Embryonic facial prominence (tissue), 1 donor: ENCODE data around the gene SCYGR1.
"Not testable (repeated sequence)": the region's sequence is repeated elsewhere in the genome, so short reads cannot be mapped to it uniquely, and the experiment has no call there.

Experiments
- DNase-seq: peaks from one replicate; pipeline ENCODE4 v3.0.0-alpha.2; 2016; ENCODE audit errors: extremely low spot score

SCYGR1 gene

GRCh38 chr2:227370791-227371312, 16.9 kb downstream of the SCYGR1 start:
- DNase-seq = no peak

- DNase-seq = no peak
Observed at GRCh38 chr2:227370092-227370491, 17.7 kb downstream of the SCYGR1 start.

GRCh38 chr2:227368574-227368973, 19.2 kb downstream of the SCYGR1 start:
- DNase-seq = no peak

GRCh38 chr2:227367427-227367795, 20.3 kb downstream of the SCYGR1 start:
- DNase-seq = no peak

GRCh38 chr2:227366769-227367426, 20.9 kb downstream of the SCYGR1 start:
- no peak for DNase-seq

- no peak for DNase-seq
Observed at GRCh38 chr2:227365833-227366232, 21.9 kb downstream of the SCYGR1 start.

GRCh38 chr2:227364585-227365263, 23.0 kb downstream of the SCYGR1 start:
- DNase-seq = not testable (repeated sequence)

GRCh38 chr2:227363756-227364155, 24.0 kb downstream of the SCYGR1 start:
- no peak for DNase-seq

GRCh38 chr2:227360351-227360750, 27.4 kb downstream of the SCYGR1 start:
- no peak for DNase-seq

- DNase-seq = no peak
Observed at GRCh38 chr2:227351639-227352038, 36.1 kb downstream of the SCYGR1 start.

- no peak for DNase-seq
Observed at GRCh38 chr2:227349989-227350612, 37.6 kb downstream of the SCYGR1 start.

GRCh38 chr2:227348324-227348723, 39.4 kb downstream of the SCYGR1 start:
- no peak for DNase-seq

- no peak for DNase-seq
Observed at GRCh38 chr2:227347117-227347516, 40.6 kb downstream of the SCYGR1 start.

GRCh38 chr2:227344231-227344630, 43.5 kb downstream of the SCYGR1 start:
- DNase-seq = no peak

- DNase-seq = no peak
Observed at GRCh38 chr2:227341553-227341952, 46.2 kb downstream of the SCYGR1 start.

- no peak for DNase-seq
Observed at GRCh38 chr2:227340106-227340505, 47.6 kb downstream of the SCYGR1 start.

GRCh38 chr2:227339098-227339599, 48.6 kb downstream of the SCYGR1 start:
- DNase-seq = no peak
